Measurements from ENCODE around the gene KCNV2. TPM values are rescaled to one million over a fixed set of nuclear protein-coding genes. Genes with fewer than 3 reads are reported as not detected.

Gene KCNV2
- total RNA-seq, 2 experiments from 2014 or later: not detected

- POLR2A ChIA-PET: no interaction called here
- CTCF ChIA-PET: no interaction called here
Observed at GRCh38 chr9:2745560-2746380, 28.5 kb downstream of the KCNV2 start.

GRCh38 chr9:2749485-2749884 is 32.2 kb downstream of the KCNV2 start:
- ChIA-PET POLR2A (no interaction called here), CTCF (no interaction called here)

- CTCF ChIA-PET: no interaction called here
- POLR2A ChIA-PET: no interaction called here
Observed at GRCh38 chr9:2755285-2755684, 38.0 kb downstream of the KCNV2 start.

- ChIA-PET CTCF (interaction anchor here (1.5 kb wide), 1 partner anchor 10 kb away, joined by 3 read pairs; no protein-coding TSS in a partner anchor), POLR2A (no interaction called here)
Observed at GRCh38 chr9:2758162-2758897, 41.0 kb downstream of the KCNV2 start.

GRCh38 chr9:2758898-2759510 is 41.7 kb downstream of the KCNV2 start:
- ChIA-PET POLR2A (no interaction called here), CTCF (no interaction called here)

- POLR2A ChIA-PET: interaction anchor here (0.8 kb wide), 1 partner anchor 82 kb away, joined by 3 read pairs; no protein-coding TSS in a partner anchor
- CTCF ChIA-PET: no interaction called here
Observed at GRCh38 chr9:2761424-2761823, 44.1 kb downstream of the KCNV2 start.

- ChIA-PET CTCF (no interaction called here), POLR2A (interaction anchor here (0.6 kb wide), 1 partner anchor 30 kb away, joined by 3 read pairs; no protein-coding TSS in a partner anchor)
Observed at GRCh38 chr9:2764353-2764752, 47.0 kb downstream of the KCNV2 start.

- ChIA-PET CTCF (no interaction called here), POLR2A (no interaction called here)
Observed at GRCh38 chr9:2765250-2765880, 48.1 kb downstream of the KCNV2 start.

GRCh38 chr9:2767800-2768677 is 50.7 kb downstream of the KCNV2 start:
- CTCF ChIA-PET: interaction anchor here (1.1 kb wide), 1 partner anchor 10 kb away, joined by 3 read pairs; no protein-coding TSS in a partner anchor
- POLR2A ChIA-PET: no interaction called here

- POLR2A ChIA-PET: no interaction called here
- CTCF ChIA-PET: no interaction called here
Observed at GRCh38 chr9:2771087-2771486, 53.8 kb downstream of the KCNV2 start.

- ChIA-PET CTCF (no interaction called here), POLR2A (no interaction called here)
Observed at GRCh38 chr9:2771661-2772060, 54.4 kb downstream of the KCNV2 start.

GRCh38 chr9:2777454-2777853 is 60.1 kb downstream of the KCNV2 start:
- POLR2A ChIA-PET: no interaction called here
- CTCF ChIA-PET: no interaction called here

GRCh38 chr9:2778816-2779215 is 61.5 kb downstream of the KCNV2 start:
- POLR2A ChIA-PET: no interaction called here
- CTCF ChIA-PET: no interaction called here

Other genes with a start within 250 kb of the KCNV2 start
- gene VLDLR, start 95.7 kb upstream of the KCNV2 start, total RNA-seq: 10 to 100 TPM in 1 of 2 experiments, 1 to 10 TPM in 1; 8.7 to 10.1 TPM
- 100 to 1,000 TPM; 139 to 142 TPM for gene PUM3, start 126.6 kb downstream of the KCNV2 start, total RNA-seq

All from activated CD8-positive, alpha-beta memory T cell treated with anti-CD3 and anti-CD28 coated beads for 36 hours (primary cell).